GM12892 (cell line): Measurements from ENCODE around the gene EXOC4.

Experiments used
- POLR2A ChIP-seq: IDR thresholded peaks from 2 replicates; pipeline ENCODE4 v1.6.1; 2011; ENCODE audit warnings: low read depth, low read length, control low read depth
- POLR2AphosphoS5 ChIP-seq: IDR thresholded peaks from 2 replicates; pipeline ENCODE4 v1.6.1; 2011; ENCODE audit warnings: low read depth, low read length, control low read depth
- TAF1 ChIP-seq: IDR thresholded peaks from 2 replicates; pipeline ENCODE4 v1.6.1; 2011; ENCODE audit warnings: low read depth, mild to moderate bottlenecking, control low read depth, low read length, borderline replicate concordance

GRCh38 chr7:133258174-133258573 is 5.3 kb downstream of the EXOC4 start:
- TF ChIP-seq POLR2A (no peak), POLR2AphosphoS5 (no peak), TAF1 (no peak)
